ENCODE data around the gene BPIFB2. TPM values are rescaled to one million over a fixed set of nuclear protein-coding genes. Genes with fewer than 3 reads are reported as not detected.

BPIFB2 gene
- total RNA-seq, 1 donor from 2014 or later, result not detected

- Histone ChIP-seq H3K27ac (ENCODE audit: low read depth, low read length) (no peak overlapping the region), H3K79me2 (ENCODE audit: insufficient read depth, low read length) (no peaks in the 10 kb centered on the region), H3K27me3 (ENCODE audit: insufficient read depth, low read length) (no peaks in the 10 kb centered on the region), H4K20me1 (ENCODE audit: insufficient read depth, low read length) (no peaks in the 10 kb centered on the region), H3K9ac (ENCODE audit: low read length) (no peak overlapping the region), H3K9me3 (ENCODE audit: insufficient read depth, low read depth, low read length) (no peaks in the 10 kb centered on the region), H3K4me1 (ENCODE audit: insufficient read depth, low read length) (no peaks in the 10 kb centered on the region), H3K36me3 (ENCODE audit: insufficient read depth, low read length) (no peaks in the 10 kb centered on the region), H3K4me2 (ENCODE audit: low read length) (no peak overlapping the region), H3K4me3 (ENCODE audit: insufficient read depth, low read depth, low read length) (no peak overlapping the region), H2AFZ (ENCODE audit: low read depth, low read length) (no peak overlapping the region)
- H3K9me3 Mint-ChIP-seq (ENCODE audit: unreplicated experiment), result peaks cover 11% of the 10 kb centered on the region
- no peak overlapping the region for H3K27ac Mint-ChIP-seq (ENCODE audit: unreplicated experiment)
- FAIRE-seq (no peak), DNase-seq (ENCODE audit: low read depth) (no peak)
- H3K4me3 Mint-ChIP-seq (ENCODE audit: unreplicated experiment), result no peak overlapping the region
- TF ChIP-seq EZH2 (IDR thresholded peaks at IDR 0.05; ENCODE audit: insufficient read depth, low read length) (no peak), CTCF (IDR thresholded peaks at IDR 0.05; ENCODE audit: insufficient read depth, low read depth, low read length) (no peak)
- H3K27me3 Mint-ChIP-seq (ENCODE audit: low read depth, unreplicated experiment), result peaks cover 53% of the 10 kb centered on the region
- no peaks in the 10 kb centered on the region for H3K4me1 Mint-ChIP-seq (ENCODE audit: low read depth, unreplicated experiment)
- no peaks in the 10 kb centered on the region for H3K36me3 Mint-ChIP-seq (ENCODE audit: low read depth, unreplicated experiment)
Measured at GRCh38 chr20:33034115-33034514, 26.6 kb downstream of the BPIFB2 start.

GRCh38 chr20:33034901-33035492, 27.5 kb downstream of the BPIFB2 start:
- Histone ChIP-seq H4K20me1 (ENCODE audit: insufficient read depth, low read length) (no peaks in the 10 kb centered on the region), H2AFZ (ENCODE audit: low read depth, low read length) (no peak overlapping the region), H3K27me3 (ENCODE audit: insufficient read depth, low read length) (no peaks in the 10 kb centered on the region), H3K27ac (ENCODE audit: low read depth, low read length) (no peak overlapping the region), H3K79me2 (ENCODE audit: insufficient read depth, low read length) (no peaks in the 10 kb centered on the region), H3K36me3 (ENCODE audit: insufficient read depth, low read length) (no peaks in the 10 kb centered on the region), H3K4me1 (ENCODE audit: insufficient read depth, low read length) (no peaks in the 10 kb centered on the region), H3K9me3 (ENCODE audit: insufficient read depth, low read depth, low read length) (no peaks in the 10 kb centered on the region), H3K4me2 (ENCODE audit: low read length) (no peak overlapping the region), H3K9ac (ENCODE audit: low read length) (no peak overlapping the region), H3K4me3 (ENCODE audit: insufficient read depth, low read depth, low read length) (no peak overlapping the region)
- Mint-ChIP-seq H3K4me3 (ENCODE audit: unreplicated experiment) (no peak overlapping the region), H3K36me3 (ENCODE audit: low read depth, unreplicated experiment) (no peaks in the 10 kb centered on the region), H3K4me1 (ENCODE audit: low read depth, unreplicated experiment) (no peaks in the 10 kb centered on the region), H3K27ac (ENCODE audit: unreplicated experiment) (no peak overlapping the region), H3K27me3 (ENCODE audit: low read depth, unreplicated experiment) (peaks cover 61% of the 10 kb centered on the region), H3K9me3 (ENCODE audit: unreplicated experiment) (peaks cover 13% of the 10 kb centered on the region)
- no peak for DNase-seq (ENCODE audit: low read depth)
- no peak for TF ChIP-seq CTCF (IDR thresholded peaks at IDR 0.05; ENCODE audit: insufficient read depth, low read depth, low read length)
- no peak for FAIRE-seq

GRCh38 chr20:33037456-33037855, 30.0 kb downstream of the BPIFB2 start:
- no peak for TF ChIP-seq CTCF (IDR thresholded peaks at IDR 0.05; ENCODE audit: insufficient read depth, low read depth, low read length)
- no peak for TF ChIP-seq EZH2 (IDR thresholded peaks at IDR 0.05; ENCODE audit: insufficient read depth, low read length)
- no peak overlapping the region for H3K4me2 ChIP-seq (ENCODE audit: low read length)

More at GRCh38 chr20:33037456-33037855, 30.0 kb downstream of the BPIFB2 start:
- Histone ChIP-seq H3K4me3 (ENCODE audit: insufficient read depth, low read depth, low read length) (no peak overlapping the region), H3K27me3 (ENCODE audit: insufficient read depth, low read length) (no peaks in the 10 kb centered on the region), H4K20me1 (ENCODE audit: insufficient read depth, low read length) (no peaks in the 10 kb centered on the region), H3K9me3 (ENCODE audit: insufficient read depth, low read depth, low read length) (no peaks in the 10 kb centered on the region), H3K9ac (ENCODE audit: low read length) (no peak overlapping the region), H2AFZ (ENCODE audit: low read depth, low read length) (no peak overlapping the region), H3K4me1 (ENCODE audit: insufficient read depth, low read length) (no peaks in the 10 kb centered on the region), H3K79me2 (ENCODE audit: insufficient read depth, low read length) (no peaks in the 10 kb centered on the region), H3K36me3 (ENCODE audit: insufficient read depth, low read length) (no peaks in the 10 kb centered on the region), H3K27ac (ENCODE audit: low read depth, low read length) (no peak overlapping the region)
- H3K4me3 Mint-ChIP-seq (ENCODE audit: unreplicated experiment), result no peak overlapping the region
- peaks cover 13% of the 10 kb centered on the region for H3K9me3 Mint-ChIP-seq (ENCODE audit: unreplicated experiment)
- H3K4me1 Mint-ChIP-seq (ENCODE audit: low read depth, unreplicated experiment), result no peaks in the 10 kb centered on the region
- DNase-seq (ENCODE audit: low read depth) (no peak), FAIRE-seq (no peak)
- H3K36me3 Mint-ChIP-seq (ENCODE audit: low read depth, unreplicated experiment), result no peaks in the 10 kb centered on the region
- H3K27ac Mint-ChIP-seq (ENCODE audit: unreplicated experiment), result no peak overlapping the region
- peaks cover 71% of the 10 kb centered on the region for H3K27me3 Mint-ChIP-seq (ENCODE audit: low read depth, unreplicated experiment)

Measured in astrocyte (in vitro differentiated cells and primary cell).